CD4-positive, CD25-positive, alpha-beta regulatory T cell (primary cell): ENCODE data around the gene PAQR5. TPM values are rescaled to one million over a fixed set of nuclear protein-coding genes. Genes with fewer than 3 reads are reported as not detected.

Source experiments
- ATAC-seq, 2 donors: fragments of 150-1000 bp; cut with Tn5 transposase; one replicate each; pipeline ENCODE4 v1.10.0; 2021; ENCODE audit warnings: low read depth in 2 of 2, moderate number of reproducible peaks in 2 of 2, moderate library complexity in 1 of 2
- DNase-seq, 3 donors: peaks; one replicate each; pipeline versions ENCODE4 v3.0.0 to v3.0.0-alpha.2; 2012 to 2022; ENCODE audit warnings: mixed read lengths in 1 of 3
- H3K27ac ChIP-seq: one replicate; pipeline ENCODE4 v1.7.0; 2013; ENCODE audit warnings: mild to moderate bottlenecking, low read length; ENCODE audit not compliant: insufficient read depth, poor library complexity, severe bottlenecking
- H3K27me3 ChIP-seq: one replicate; pipeline ENCODE4 v1.7.0; 2013; ENCODE audit warnings: low read length; ENCODE audit not compliant: control insufficient read depth, insufficient read depth
- H3K36me3 ChIP-seq: one replicate; pipeline ENCODE4 v1.7.0; 2013; ENCODE audit warnings: mild to moderate bottlenecking, low read length, moderate library complexity; ENCODE audit not compliant: control insufficient read depth, insufficient read depth
- H3K4me1 ChIP-seq: 2 replicates; pipeline ENCODE4 v1.7.0; 2013; ENCODE audit warnings: mild to moderate bottlenecking, low read length; ENCODE audit not compliant: insufficient read depth, control insufficient read depth, poor library complexity, severe bottlenecking
- H3K4me3 ChIP-seq: one replicate; pipeline ENCODE4 v1.7.0; 2013; ENCODE audit warnings: low read depth, mild to moderate bottlenecking, low read length, moderate library complexity
- H3K9me3 ChIP-seq, 2 experiments: 1 replicate in 1 of 2; 2 replicates in 1 of 2; pipeline ENCODE4 v1.7.0; 2013; ENCODE audit warnings: low read length in 2 of 2, mild to moderate bottlenecking in 1 of 2, moderate library complexity in 1 of 2; ENCODE audit not compliant: control insufficient read depth in 2 of 2
- H3K27ac Mint-ChIP-seq, 3 donors: one replicate each; pipeline ENCODE4 v1.8.0; 2020 to 2022; ENCODE audit warnings: mild to moderate bottlenecking in 3 of 3, mixed read lengths in 3 of 3, moderate library complexity in 2 of 3
- H3K27me3 Mint-ChIP-seq: one replicate; pipeline ENCODE4 v1.8.0; 2022; ENCODE audit warnings: mild to moderate bottlenecking, mixed read lengths
- H3K36me3 Mint-ChIP-seq: one replicate; pipeline ENCODE4 v1.8.0; 2020; ENCODE audit warnings: mixed read lengths
- H3K4me1 Mint-ChIP-seq, 4 donors: one replicate each; pipeline ENCODE4 v1.8.0; 2020 to 2022; ENCODE audit warnings: mixed read lengths in 4 of 4, mild to moderate bottlenecking in 1 of 4
- H3K4me3 Mint-ChIP-seq, 4 donors: one replicate each; pipeline ENCODE4 v1.8.0; 2020 to 2022; ENCODE audit warnings: mild to moderate bottlenecking in 4 of 4, mixed read lengths in 4 of 4, moderate library complexity in 3 of 4
- H3K9me3 Mint-ChIP-seq, 7 donors: one replicate each; pipeline ENCODE4 v1.8.0; 2020 to 2022; ENCODE audit warnings: mixed read lengths in 7 of 7, mild to moderate bottlenecking in 3 of 7, moderate library complexity in 2 of 7
- polyA plus RNA-seq, 4 donors: library from polyadenylated mRNA; unstranded; fragments of 300-500 nt; fragmentation: Illumina TruSeq; gene quantifications; one replicate each; pipeline ENCODE4 v1.2.3, GENCODE V29; 2021
- total RNA-seq: library from RNA; stranded (reverse); gene quantifications from one replicate; pipeline ENCODE4 v1.2.3, GENCODE V29; 2022

The PAQR5 gene
- total and polyA plus RNA-seq, 5 donors from 2014 or later: not detected

DNA sequence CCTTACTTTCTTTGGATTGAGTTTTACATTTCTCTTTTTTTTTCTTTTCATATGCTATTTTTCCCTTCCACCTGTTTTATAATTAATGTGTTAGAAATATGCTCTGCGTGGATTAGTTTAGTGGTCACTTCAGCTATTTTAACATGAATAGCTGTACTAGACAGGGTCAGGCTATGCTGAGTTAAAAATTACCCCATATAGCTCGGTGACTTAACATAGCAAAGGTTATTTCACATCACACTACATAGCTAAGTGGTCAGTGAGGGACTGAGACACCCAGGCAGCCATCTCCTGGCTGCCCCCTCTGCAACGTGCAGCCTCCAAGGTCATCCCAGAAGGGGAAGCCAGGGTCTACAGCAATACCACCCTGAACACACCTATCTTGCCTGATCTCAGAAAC lies 68.5 kb downstream of the PAQR5 start:
- no peaks in the 10 kb centered on the region for H3K4me1 Mint-ChIP-seq
- H3K4me3 ChIP-seq: no peak overlapping the region

DNA sequence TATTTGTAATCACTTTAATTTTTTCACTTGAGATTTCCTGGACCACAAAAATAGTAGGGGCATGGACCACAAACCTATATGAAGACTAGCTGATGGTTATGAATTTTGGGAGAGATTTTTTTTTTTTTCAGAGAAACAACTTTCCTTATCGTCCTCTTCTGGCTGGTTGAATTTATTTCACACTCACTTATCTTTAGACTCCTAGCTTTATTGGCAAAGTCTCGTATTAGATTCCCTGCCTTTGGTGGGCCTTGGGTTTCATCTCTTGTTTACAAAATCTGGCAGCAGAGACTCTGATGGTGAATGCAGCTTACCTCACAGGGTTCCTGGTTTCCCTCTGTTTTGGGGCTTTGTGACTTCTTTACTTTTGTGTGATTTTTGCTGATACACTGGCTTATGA lies 70.9 kb downstream of the PAQR5 start:
- no peak overlapping the region for H3K27ac Mint-ChIP-seq
- DNase-seq (no peak), ATAC-seq (no peak)
- H3K27me3 ChIP-seq: peaks cover 3% of the 10 kb centered on the region
- H3K4me1 ChIP-seq: no peaks in the 10 kb centered on the region
- peaks cover 5% of the 10 kb centered on the region for H3K36me3 Mint-ChIP-seq
- no peaks in the 10 kb centered on the region for H3K36me3 ChIP-seq
- no peak overlapping the region for H3K4me3 ChIP-seq
- no peak overlapping the region for H3K4me3 Mint-ChIP-seq
- H3K27me3 Mint-ChIP-seq: peaks cover 28% of the 10 kb centered on the region
- H3K9me3 Mint-ChIP-seq: peaks cover 0 to 7% (median 0%) of the 10 kb centered on the region in 7 donors
- H3K9me3 ChIP-seq: no peaks in the 10 kb centered on the region
- no peak overlapping the region for H3K27ac ChIP-seq
- H3K4me1 Mint-ChIP-seq: no peaks in the 10 kb centered on the region

More for the DNA sequence above, 68.5 kb downstream of the PAQR5 start:
- Histone ChIP-seq H3K9me3 (no peaks in the 10 kb centered on the region), H3K27me3 (no peaks in the 10 kb centered on the region), H3K4me1 (no peaks in the 10 kb centered on the region), H3K36me3 (no peaks in the 10 kb centered on the region), H3K27ac (no peak overlapping the region)
- ATAC-seq (no peak), DNase-seq (no peak)
- H3K9me3 Mint-ChIP-seq: peaks cover 0 to 7% (median 0%) of the 10 kb centered on the region in 7 donors
- H3K4me3 Mint-ChIP-seq: no peak overlapping the region
- no peak overlapping the region for H3K27ac Mint-ChIP-seq
- peaks cover 22% of the 10 kb centered on the region for H3K27me3 Mint-ChIP-seq
- H3K36me3 Mint-ChIP-seq: no peaks in the 10 kb centered on the region

DNA sequence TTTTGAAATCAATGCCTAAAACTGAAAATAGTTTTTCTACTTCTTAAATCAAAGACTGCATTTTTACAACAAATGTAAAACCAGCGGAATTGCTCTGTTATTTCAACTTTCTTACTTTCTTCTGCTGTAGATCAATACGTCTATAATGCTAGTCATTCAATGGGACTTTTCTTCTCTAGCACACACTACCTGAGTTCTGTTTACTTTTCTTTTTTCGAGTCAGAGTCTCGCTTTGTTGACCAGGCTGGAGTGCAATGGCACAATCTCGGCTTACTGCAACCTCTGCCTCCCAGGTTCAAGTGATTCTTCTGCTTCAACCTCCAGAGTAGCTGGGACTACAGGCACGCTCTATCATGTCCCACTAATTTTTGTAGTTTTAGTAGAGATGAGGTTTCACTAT lies 74.7 kb downstream of the PAQR5 start:
- H3K4me3 Mint-ChIP-seq: no peak overlapping the region
- H3K27me3 Mint-ChIP-seq: peaks cover 32% of the 10 kb centered on the region
- peaks cover 7% of the 10 kb centered on the region for H3K27me3 ChIP-seq
- H3K9me3 ChIP-seq: no peaks in the 10 kb centered on the region
- H3K27ac Mint-ChIP-seq: no peak overlapping the region
- H3K4me1 ChIP-seq: no peaks in the 10 kb centered on the region
- H3K36me3 ChIP-seq: no peaks in the 10 kb centered on the region
- ATAC-seq (no peak), DNase-seq (no peak)
- H3K36me3 Mint-ChIP-seq: peaks cover 5% of the 10 kb centered on the region
- H3K27ac ChIP-seq: no peak overlapping the region
- H3K4me1 Mint-ChIP-seq: no peaks in the 10 kb centered on the region
- H3K4me3 ChIP-seq: no peak overlapping the region
- peaks cover 0 to 5% (median 0%) of the 10 kb centered on the region in 7 donors for H3K9me3 Mint-ChIP-seq

DNA sequence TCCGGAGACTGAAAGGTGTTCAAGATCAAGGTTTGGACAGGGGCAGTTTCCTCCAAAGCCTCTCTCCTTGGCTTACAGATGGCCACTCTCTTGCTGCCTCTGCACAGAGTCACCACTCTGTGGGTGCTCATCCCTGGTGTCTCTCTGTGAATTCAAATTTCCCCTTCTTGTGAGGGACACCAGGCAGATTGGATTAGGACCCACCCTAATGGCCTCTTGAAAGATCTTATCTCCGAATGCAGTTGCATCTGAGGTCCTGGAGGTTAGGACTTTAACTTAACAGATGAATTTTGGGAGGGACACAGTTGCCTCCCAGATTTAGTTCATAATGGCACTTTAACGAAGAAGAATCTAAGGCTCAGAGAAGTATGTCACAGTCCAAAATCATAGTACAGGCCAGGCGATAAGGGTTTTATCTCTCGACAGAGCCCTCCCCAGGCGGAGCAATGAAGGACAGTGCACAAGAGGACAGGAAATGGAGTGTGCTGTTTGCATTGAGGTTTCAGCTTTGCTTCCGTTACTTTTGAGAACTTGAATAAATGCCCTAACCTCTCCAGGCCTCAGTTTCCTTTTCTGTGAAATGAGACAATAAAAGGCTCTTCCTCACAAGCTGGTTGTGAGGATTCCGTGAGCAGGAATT lies 76.6 kb downstream of the PAQR5 start:
- H3K4me3 Mint-ChIP-seq: no peak overlapping the region
- no peak overlapping the region for H3K4me3 ChIP-seq
- DNase-seq (no peak), ATAC-seq (no peak)
- no peak overlapping the region for H3K27ac ChIP-seq
- no peaks in the 10 kb centered on the region for H3K4me1 ChIP-seq
- H3K9me3 Mint-ChIP-seq: peaks cover 0 to 5% (median 0%) of the 10 kb centered on the region in 7 donors
- H3K27me3 Mint-ChIP-seq: peaks cover 35% of the 10 kb centered on the region
- no peaks in the 10 kb centered on the region for H3K4me1 Mint-ChIP-seq
- H3K9me3 ChIP-seq: no peaks in the 10 kb centered on the region
- H3K36me3 ChIP-seq: no peaks in the 10 kb centered on the region
- H3K36me3 Mint-ChIP-seq: peaks cover 5% of the 10 kb centered on the region
- H3K27ac Mint-ChIP-seq: no peak overlapping the region
- H3K27me3 ChIP-seq: peaks cover 7% of the 10 kb centered on the region

DNA sequence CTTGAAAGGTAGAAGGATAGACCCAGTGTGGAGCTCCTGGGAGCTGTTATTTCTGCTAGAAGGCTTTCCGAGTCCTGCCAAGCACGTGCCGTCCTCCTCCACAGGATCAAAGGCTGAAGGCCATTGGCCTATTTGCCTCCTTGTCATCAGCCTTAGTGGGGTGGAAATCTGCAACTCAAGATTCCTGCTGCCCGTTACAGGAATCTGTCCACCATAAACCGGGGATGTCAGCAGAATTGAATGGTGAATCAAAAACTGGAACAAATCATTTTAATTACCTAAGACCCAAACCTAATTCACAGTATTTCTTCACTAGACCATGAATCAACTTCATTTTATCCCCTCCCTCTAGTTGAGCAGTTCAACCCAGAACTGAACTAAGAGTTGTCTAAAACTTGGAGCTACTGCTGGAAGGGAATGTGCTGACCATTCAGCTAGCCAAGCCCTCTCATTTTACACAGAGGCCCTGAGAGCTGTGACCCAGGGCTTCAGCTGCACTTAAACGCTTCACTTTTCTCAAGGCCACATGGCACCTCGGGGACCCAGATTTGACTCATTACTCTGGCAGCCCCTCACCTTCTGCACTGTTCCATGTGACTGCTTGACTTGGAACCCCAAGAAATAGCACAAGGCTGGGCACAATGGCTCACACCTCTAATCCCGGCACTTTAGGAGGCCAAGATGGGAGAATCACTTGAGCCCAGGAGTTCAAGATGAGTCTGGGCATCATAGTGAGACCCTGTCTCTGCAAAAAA lies 78.7 kb downstream of the PAQR5 start:
- Mint-ChIP-seq H3K4me1 (no peaks in the 10 kb centered on the region), H3K4me3 (no peak overlapping the region), H3K27ac (no peak overlapping the region), H3K27me3 (peaks cover 35% of the 10 kb centered on the region), H3K36me3 (peaks cover 5% of the 10 kb centered on the region), H3K9me3 (peaks cover 0 to 5% (median 0%) of the 10 kb centered on the region in 7 donors)
- Histone ChIP-seq H3K4me1 (no peaks in the 10 kb centered on the region), H3K36me3 (no peaks in the 10 kb centered on the region), H3K27ac (no peak overlapping the region), H3K27me3 (peaks cover 7% of the 10 kb centered on the region), H3K9me3 (no peaks in the 10 kb centered on the region), H3K4me3 (no peak overlapping the region)
- DNase-seq (no peak), ATAC-seq (no peak)

DNA sequence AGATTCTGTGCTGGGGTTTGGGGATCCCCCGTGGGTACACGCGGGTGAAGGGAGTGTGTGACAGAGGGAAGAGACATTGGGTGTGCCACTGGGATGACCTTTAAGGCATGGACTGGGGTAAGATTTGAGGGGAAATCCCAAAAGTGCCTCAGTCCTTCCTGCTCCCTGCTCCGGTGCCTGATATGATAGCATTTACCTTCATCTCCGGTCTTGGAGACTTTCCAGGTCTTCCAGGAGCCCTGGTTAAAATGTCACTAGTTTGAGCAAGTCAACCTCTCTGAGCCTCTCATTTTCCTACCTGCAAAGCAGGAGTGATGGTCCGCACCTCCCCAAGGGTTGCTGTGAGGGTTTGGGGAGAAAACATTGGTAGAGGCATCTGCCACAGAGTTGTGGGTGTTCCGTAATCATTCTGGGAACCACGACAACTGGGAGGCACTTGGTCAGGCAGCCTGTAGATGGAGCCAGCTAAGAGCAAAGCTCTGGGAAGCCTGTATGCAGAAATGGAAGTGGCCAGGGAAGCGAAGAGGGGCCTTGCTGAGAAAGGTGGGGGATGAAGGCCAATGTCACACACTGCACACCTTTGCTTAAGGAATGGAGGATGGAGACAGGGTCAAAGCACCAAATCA lies 81.5 kb downstream of the PAQR5 start:
- Histone ChIP-seq H3K9me3 (no peaks in the 10 kb centered on the region), H3K4me1 (no peaks in the 10 kb centered on the region)
- no peaks in the 10 kb centered on the region for H3K4me1 Mint-ChIP-seq

DNA sequence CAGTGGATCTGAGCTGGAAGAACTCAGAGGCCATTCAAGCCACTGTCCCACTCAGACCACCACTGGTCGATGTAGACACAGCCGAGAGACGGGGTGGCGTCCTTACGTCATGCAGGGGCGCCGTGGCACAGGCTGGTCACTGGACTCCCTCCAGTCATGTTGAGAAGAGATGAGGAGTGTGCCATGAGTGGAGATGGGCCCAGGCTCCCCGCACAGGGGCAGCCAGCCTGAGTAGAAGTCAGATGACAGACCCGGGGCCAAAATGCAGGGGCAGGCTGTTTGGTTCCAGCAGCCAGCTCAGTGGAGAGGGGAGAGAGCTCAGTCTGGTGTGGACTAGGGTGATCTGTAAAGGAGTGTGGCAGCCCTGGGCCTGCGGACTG lies 82.0 kb downstream of the PAQR5 start:
- Histone ChIP-seq H3K9me3 (no peaks in the 10 kb centered on the region), H3K36me3 (no peaks in the 10 kb centered on the region), H3K27ac (no peak overlapping the region), H3K27me3 (peaks cover 3% of the 10 kb centered on the region), H3K4me1 (no peaks in the 10 kb centered on the region), H3K4me3 (no peak overlapping the region)
- Mint-ChIP-seq H3K27me3 (peaks cover 18% of the 10 kb centered on the region), H3K27ac (no peak overlapping the region), H3K9me3 (no peaks in the 10 kb centered on the region), H3K4me3 (no peak overlapping the region), H3K4me1 (no peaks in the 10 kb centered on the region), H3K36me3 (no peaks in the 10 kb centered on the region)
- DNase-seq: no peak
- no peak for ATAC-seq

More for the DNA sequence above, 81.5 kb downstream of the PAQR5 start:
- Histone ChIP-seq H3K27ac (no peak overlapping the region), H3K36me3 (no peaks in the 10 kb centered on the region), H3K4me3 (no peak overlapping the region), H3K27me3 (peaks cover 5% of the 10 kb centered on the region)
- Mint-ChIP-seq H3K9me3 (no peaks in the 10 kb centered on the region), H3K4me3 (no peak overlapping the region), H3K27me3 (peaks cover 19% of the 10 kb centered on the region), H3K27ac (no peak overlapping the region), H3K36me3 (no peaks in the 10 kb centered on the region)
- ATAC-seq: no peak
- DNase-seq: no peak
